ENCODE data around the gene SSH2.
A peak's percentile ranks its signal among the peaks of the same experiment; 100 is the strongest.
"Not testable (repeated sequence)": the region's sequence is repeated elsewhere in the genome, so short reads cannot be mapped to it uniquely, and the experiment has no call there.

SSH2 gene

DNA sequence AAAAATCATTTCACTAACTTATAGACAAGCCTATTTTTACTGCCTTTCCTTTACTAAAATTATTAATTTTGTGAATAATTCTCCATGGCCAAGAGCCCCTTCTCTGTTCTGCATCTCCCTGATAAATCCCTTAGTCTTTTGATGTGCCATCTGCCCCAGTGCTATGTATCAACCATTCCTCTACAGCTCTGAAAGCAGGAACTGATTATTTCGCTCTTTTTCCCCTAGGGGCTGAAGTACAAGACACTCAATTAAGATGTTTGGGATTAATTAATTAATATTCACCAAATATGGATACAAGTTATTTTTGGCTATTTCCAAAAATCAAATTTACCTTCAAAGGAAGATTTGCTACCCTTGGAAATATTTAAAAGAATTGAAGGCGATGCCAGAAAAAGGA, 26.6 kb downstream of the SSH2 start:
- H3K36me3 ChIP-seq (ENCODE audit: control insufficient read depth in 2 of 2, insufficient read depth in 1 of 2, low read length in 2 of 2) = no peaks in the 10 kb centered on the region
- POLR2A ChIA-PET = interaction anchor here (1.0 kb wide), 1 partner anchor 28 kb away, joined by 3 read pairs; no protein-coding TSS in a partner anchor
- no peak overlapping the region for H3K27ac ChIP-seq (ENCODE audit: extremely low read depth, low read depth, low read length)
- no peaks in the 10 kb centered on the region for H3K9me3 ChIP-seq (ENCODE audit: control insufficient read depth, insufficient read depth, low read depth, low read length)
- H3K4me3 ChIP-seq (ENCODE audit: low read depth, low read length) = no peak overlapping the region
- TF ChIP-seq, protein P1, sequence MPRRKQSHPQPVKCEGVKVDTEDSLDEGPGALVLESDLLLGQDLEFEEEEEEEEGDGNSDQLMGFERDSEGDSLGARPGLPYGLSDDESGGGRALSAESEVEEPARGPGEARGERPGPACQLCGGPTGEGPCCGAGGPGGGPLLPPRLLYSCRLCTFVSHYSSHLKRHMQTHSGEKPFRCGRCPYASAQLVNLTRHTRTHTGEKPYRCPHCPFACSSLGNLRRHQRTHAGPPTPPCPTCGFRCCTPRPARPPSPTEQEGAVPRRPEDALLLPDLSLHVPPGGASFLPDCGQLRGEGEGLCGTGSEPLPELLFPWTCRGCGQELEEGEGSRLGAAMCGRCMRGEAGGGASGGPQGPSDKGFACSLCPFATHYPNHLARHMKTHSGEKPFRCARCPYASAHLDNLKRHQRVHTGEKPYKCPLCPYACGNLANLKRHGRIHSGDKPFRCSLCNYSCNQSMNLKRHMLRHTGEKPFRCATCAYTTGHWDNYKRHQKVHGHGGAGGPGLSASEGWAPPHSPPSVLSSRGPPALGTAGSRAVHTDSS (tag by site-specific recombination; IDR thresholded peaks at IDR 0.05) = no peak
- TF ChIP-seq ZNF341 (tag by site-specific recombination; IDR thresholded peaks at IDR 0.05; ENCODE audit: low read depth) = no peak
- no peak for TF ChIP-seq GLI2 (tag by site-specific recombination; IDR thresholded peaks at IDR 0.05; ENCODE audit: borderline replicate concordance, low read depth)
- no peak for TF ChIP-seq ZNF132 (tag by site-specific recombination; IDR thresholded peaks at IDR 0.05; ENCODE audit: borderline replicate concordance)
- no peak for TF ChIP-seq ZNF548 (tag by site-specific recombination; IDR thresholded peaks at IDR 0.05)
- TF ChIP-seq HOXA7 (CRISPR knock-in tag; IDR thresholded peaks at IDR 0.05; ENCODE audit: borderline replicate concordance) = no peak
- no peak for TF ChIP-seq KLF16 (tag by site-specific recombination; IDR thresholded peaks at IDR 0.05)
- TF ChIP-seq, protein P2, sequence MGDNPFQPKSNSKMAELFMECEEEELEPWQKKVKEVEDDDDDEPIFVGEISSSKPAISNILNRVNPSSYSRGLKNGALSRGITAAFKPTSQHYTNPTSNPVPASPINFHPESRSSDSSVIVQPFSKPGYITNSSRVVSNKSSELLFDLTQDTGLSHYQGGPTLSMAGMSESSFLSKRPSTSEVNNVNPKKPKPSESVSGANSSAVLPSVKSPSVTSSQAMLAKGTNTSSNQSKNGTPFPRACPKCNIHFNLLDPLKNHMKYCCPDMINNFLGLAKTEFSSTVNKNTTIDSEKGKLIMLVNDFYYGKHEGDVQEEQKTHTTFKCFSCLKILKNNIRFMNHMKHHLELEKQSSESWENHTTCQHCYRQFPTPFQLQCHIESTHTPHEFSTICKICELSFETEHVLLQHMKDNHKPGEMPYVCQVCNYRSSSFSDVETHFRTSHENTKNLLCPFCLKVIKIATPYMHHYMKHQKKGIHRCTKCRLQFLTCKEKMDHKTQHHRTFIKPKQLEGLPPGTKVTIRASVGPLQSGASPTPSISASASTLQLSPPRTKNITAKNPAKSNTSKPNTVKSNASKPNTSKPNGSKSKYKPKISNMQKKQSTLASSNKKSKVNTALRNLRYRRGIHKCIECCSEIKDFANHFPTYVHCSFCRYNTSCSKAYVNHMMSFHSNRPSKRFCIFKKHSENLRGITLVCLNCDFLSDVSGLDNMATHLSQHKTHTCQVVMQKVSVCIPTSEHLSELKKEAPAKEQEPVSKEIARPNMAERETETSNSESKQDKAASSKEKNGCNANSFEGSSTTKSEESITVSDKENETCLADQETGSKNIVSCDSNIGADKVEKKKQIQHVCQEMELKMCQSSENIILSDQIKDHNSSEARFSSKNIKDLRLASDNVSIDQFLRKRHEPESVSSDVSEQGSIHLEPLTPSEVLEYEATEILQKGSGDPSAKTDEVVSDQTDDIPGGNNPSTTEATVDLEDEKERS (tag by site-specific recombination; IDR thresholded peaks at IDR 0.05) = no peak
- no peak for TF ChIP-seq ZNF292 (tag by site-specific recombination; IDR thresholded peaks at IDR 0.05; ENCODE audit: borderline replicate concordance, low read depth)
- TF ChIP-seq ZNF768 (tag by site-specific recombination; IDR thresholded peaks at IDR 0.05) = no peak
- no peak for TF ChIP-seq ZNF202 (tag by site-specific recombination; IDR thresholded peaks at IDR 0.05; ENCODE audit: borderline replicate concordance)
- TF ChIP-seq ZNF23 (tag by site-specific recombination; IDR thresholded peaks at IDR 0.05; ENCODE audit: borderline replicate concordance) = no peak
- TF ChIP-seq ZSCAN18 (tag by site-specific recombination; IDR thresholded peaks at IDR 0.05) = no peak
- TF ChIP-seq ZNF426 (tag by site-specific recombination; IDR thresholded peaks at IDR 0.05) = no peak
- TF ChIP-seq, protein P3, sequence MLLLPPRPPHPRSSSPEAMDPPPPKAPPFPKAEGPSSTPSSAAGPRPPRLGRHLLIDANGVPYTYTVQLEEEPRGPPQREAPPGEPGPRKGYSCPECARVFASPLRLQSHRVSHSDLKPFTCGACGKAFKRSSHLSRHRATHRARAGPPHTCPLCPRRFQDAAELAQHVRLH (tag by site-specific recombination; IDR thresholded peaks at IDR 0.05) = no peak
- no peak for TF ChIP-seq ZNF677 (tag by site-specific recombination; IDR thresholded peaks at IDR 0.05)
- TF ChIP-seq ZNF24 (tag by site-specific recombination; IDR thresholded peaks at IDR 0.05) = no peak
- TF ChIP-seq HOXC10 (CRISPR knock-in tag; IDR thresholded peaks at IDR 0.05) = no peak
- no peak for TF ChIP-seq ZNF416 (tag by site-specific recombination; IDR thresholded peaks at IDR 0.05)
- CTCF ChIA-PET = interaction anchor here (0.6 to 1.6 kb wide), 2 partner anchors 28 to 64 kb away, joined by 3 to 5 read pairs; no protein-coding TSS in a partner anchor
- H3K4me1 ChIP-seq (ENCODE audit: control insufficient read depth, insufficient read depth, low read length) = no peaks in the 10 kb centered on the region

DNA sequence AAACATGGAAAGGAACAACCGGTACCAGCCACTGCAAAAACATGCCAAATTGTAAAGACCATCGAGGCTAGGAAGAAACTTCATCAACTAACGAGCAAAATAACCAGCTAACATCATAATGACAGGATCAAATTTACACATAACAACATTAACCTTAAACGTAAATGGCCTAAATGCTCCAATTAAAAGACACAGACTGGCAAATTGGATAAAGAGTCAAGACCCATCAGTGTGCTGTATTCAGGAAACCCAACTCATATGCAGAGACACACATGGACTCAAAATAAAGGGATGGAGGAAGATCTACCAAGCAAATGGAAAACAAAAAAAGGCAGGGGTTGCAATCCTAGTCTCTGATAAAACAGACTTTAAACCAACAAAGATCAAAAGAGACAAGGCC, 32.9 kb downstream of the SSH2 start:
- TF ChIP-seq ZNF529 (tag by site-specific recombination; IDR thresholded peaks at IDR 0.05; ENCODE audit: insufficient replicate concordance) (peak; percentile 77), SETDB1 (IDR thresholded peaks at IDR 0.05; ENCODE audit: insufficient read length, low read length) (peak; percentile 18)
- H3K36me3 ChIP-seq (ENCODE audit: control insufficient read depth in 2 of 2, insufficient read depth in 1 of 2, low read length in 2 of 2); H3K4me3 ChIP-seq (ENCODE audit: low read depth, low read length); CTCF ChIA-PET; POLR2A ChIA-PET; H3K27ac ChIP-seq (ENCODE audit: extremely low read depth, low read depth, low read length); H3K9me3 ChIP-seq (ENCODE audit: control insufficient read depth, insufficient read depth, low read depth, low read length); H3K4me1 ChIP-seq (ENCODE audit: control insufficient read depth, insufficient read depth, low read length): not testable (repeated sequence)

Measured in HEK293 (cell line).